Stimulated activated CD8-positive, alpha-beta memory T cell treated with anti-CD3 and anti-CD28 coated beads, Interleukin-15, amount 100 ng/mL, for 48 hours (primary cell): ENCODE data around the gene GULP1.
"Not testable (repeated sequence)": the region's sequence is repeated elsewhere in the genome, so short reads cannot be mapped to it uniquely, and the experiment has no call there.

Source experiments
- DNase-seq, 2 donors: peaks; one replicate each; pipeline ENCODE4 v3.0.0-alpha.2; 2020; ENCODE audit warnings: low read depth in 2 of 2

The GULP1 gene

GRCh38 chr2:188292348-188293239 is 920 bp downstream of the GULP1 start:
- DNase-seq = no peak

- no peak for DNase-seq
Measured at GRCh38 chr2:188293601-188294351, 2.1 kb downstream of the GULP1 start.

GRCh38 chr2:188294352-188294926 is 2.8 kb downstream of the GULP1 start:
- no peak for DNase-seq

- no peak for DNase-seq
Measured at GRCh38 chr2:188295067-188295685, 3.5 kb downstream of the GULP1 start.

GRCh38 chr2:188297978-188298377 is 6.3 kb downstream of the GULP1 start:
- DNase-seq = no peak

- DNase-seq = not testable (repeated sequence)
Measured at GRCh38 chr2:188298937-188299371, 7.3 kb downstream of the GULP1 start.

- DNase-seq = no peak
Measured at GRCh38 chr2:188303363-188304031, 11.8 kb downstream of the GULP1 start.

- no peak for DNase-seq
Measured at GRCh38 chr2:188305271-188305670, 13.6 kb downstream of the GULP1 start.

- DNase-seq = no peak
Measured at GRCh38 chr2:188306271-188306670, 14.6 kb downstream of the GULP1 start.

GRCh38 chr2:188307850-188308283 is 16.2 kb downstream of the GULP1 start:
- no peak for DNase-seq

- no peak for DNase-seq
Measured at GRCh38 chr2:188308483-188308882, 16.8 kb downstream of the GULP1 start.

- no peak for DNase-seq
Measured at GRCh38 chr2:188309364-188309763, 17.7 kb downstream of the GULP1 start.

- no peak for DNase-seq
Measured at GRCh38 chr2:188314314-188315054, 22.8 kb downstream of the GULP1 start.

- DNase-seq = no peak
Measured at GRCh38 chr2:188315750-188316149, 24.1 kb downstream of the GULP1 start.

GRCh38 chr2:188316342-188316741 is 24.7 kb downstream of the GULP1 start:
- no peak for DNase-seq

- DNase-seq = no peak
Measured at GRCh38 chr2:188316791-188317423, 25.2 kb downstream of the GULP1 start.

- DNase-seq = no peak
Measured at GRCh38 chr2:188318161-188318749, 26.6 kb downstream of the GULP1 start.

GRCh38 chr2:188319838-188320237 is 28.2 kb downstream of the GULP1 start:
- DNase-seq = no peak

- no peak for DNase-seq
Measured at GRCh38 chr2:188320861-188321260, 29.2 kb downstream of the GULP1 start.
